GM21576 (cell line): ENCODE data around the gene BRICD5.

ENCODE experiments used
- ATAC-seq: cut with Tn5 transposase; IDR thresholded peaks from one replicate; pipeline ENCODE4 v1.9.1; 2021; ENCODE audit warnings: mild to moderate bottlenecking, moderate library complexity; ENCODE audit not compliant: unreplicated experiment

BRICD5 gene

GRCh38 chr16:2199621-2200139 lies 11.0 kb downstream of the BRICD5 start:
- ATAC-seq: no peak

GRCh38 chr16:2199095-2199494 lies 11.6 kb downstream of the BRICD5 start:
- ATAC-seq: no peak

GRCh38 chr16:2198283-2198682 lies 12.4 kb downstream of the BRICD5 start:
- no peak for ATAC-seq

- no peak for ATAC-seq
Measured at GRCh38 chr16:2197765-2198164, 12.9 kb downstream of the BRICD5 start.

- no peak for ATAC-seq
Measured at GRCh38 chr16:2196981-2197511, 13.6 kb downstream of the BRICD5 start.

- ATAC-seq: no peak
Measured at GRCh38 chr16:2196162-2196980, 14.3 kb downstream of the BRICD5 start, which contains the start of gene CASKIN1. Gene CASKIN1, minus strand, starts transcription at chr16:2196605. Its CDS starts 173 bp downstream, at chr16:2196432.

- ATAC-seq: no peak
Measured at GRCh38 chr16:2195322-2196161, 15.1 kb downstream of the BRICD5 start.

GRCh38 chr16:2194852-2195321 lies 15.8 kb downstream of the BRICD5 start:
- no peak for ATAC-seq

GRCh38 chr16:2194166-2194834 lies 16.4 kb downstream of the BRICD5 start:
- ATAC-seq: no peak

GRCh38 chr16:2191446-2191706 lies 19.3 kb downstream of the BRICD5 start:
- ATAC-seq: no peak

- ATAC-seq: no peak
Measured at GRCh38 chr16:2190659-2191445, 19.8 kb downstream of the BRICD5 start.

- no peak for ATAC-seq
Measured at GRCh38 chr16:2190002-2190658, 20.5 kb downstream of the BRICD5 start.

GRCh38 chr16:2189252-2189893 lies 21.3 kb downstream of the BRICD5 start:
- ATAC-seq: no peak

- no peak for ATAC-seq
Measured at GRCh38 chr16:2188395-2188794, 22.3 kb downstream of the BRICD5 start.

- ATAC-seq: no peak
Measured at GRCh38 chr16:2187212-2187611, 23.5 kb downstream of the BRICD5 start.

- ATAC-seq: no peak
Measured at GRCh38 chr16:2186505-2186904, 24.2 kb downstream of the BRICD5 start.

- ATAC-seq: no peak
Measured at GRCh38 chr16:2186064-2186463, 24.6 kb downstream of the BRICD5 start.

- no peak for ATAC-seq
Measured at GRCh38 chr16:2184962-2185361, 25.7 kb downstream of the BRICD5 start.

GRCh38 chr16:2184346-2184745 lies 26.3 kb downstream of the BRICD5 start:
- no peak for ATAC-seq
